H9 (cell line): Measurements from ENCODE around the gene DAP3. TPM values are rescaled to one million over a fixed set of nuclear protein-coding genes. Genes with fewer than 3 reads are reported as not detected.
"Not testable (repeated sequence)": the region's sequence is repeated elsewhere in the genome, so short reads cannot be mapped to it uniquely, and the experiment has no call there.

ENCODE experiments used
- DNase-seq: peaks from one replicate; pipeline ENCODE4 v3.0.0-alpha.2; 2017
- H2AFZ ChIP-seq: one replicate; pipeline ENCODE4 v1.6.1; 2013; ENCODE audit warnings: mild to moderate bottlenecking, low read length, control low read depth, moderate library complexity
- H2AK5ac ChIP-seq: 2 replicates; pipeline ENCODE4 v1.6.1; 2013; ENCODE audit warnings: low read length, control low read depth, mixed read lengths; ENCODE audit not compliant: insufficient read length
- H2BK120ac ChIP-seq: one replicate; pipeline ENCODE4 v1.6.1; 2013; ENCODE audit warnings: low read depth, mild to moderate bottlenecking, low read length, control low read depth, inconsistent platforms; ENCODE audit not compliant: poor library complexity, severe bottlenecking
- H2BK12ac ChIP-seq: 2 replicates; pipeline ENCODE4 v1.6.1; 2013; ENCODE audit warnings: low read length, control low read depth, mixed read lengths, low read depth; ENCODE audit not compliant: insufficient read length
- H2BK15ac ChIP-seq: 2 replicates; pipeline ENCODE4 v1.6.1; 2013; ENCODE audit warnings: low read depth, low read length, control low read depth
- H2BK20ac ChIP-seq: one replicate; pipeline ENCODE4 v1.6.1; 2013; ENCODE audit warnings: low read depth, mild to moderate bottlenecking, low read length, control low read depth, inconsistent platforms; ENCODE audit not compliant: poor library complexity, severe bottlenecking
- H2BK5ac ChIP-seq: 2 replicates; pipeline ENCODE4 v1.6.1; 2013; ENCODE audit warnings: low read length, control low read depth, mixed read lengths; ENCODE audit not compliant: insufficient read length
- H3K14ac ChIP-seq: 2 replicates; pipeline ENCODE4 v1.6.1; 2013; ENCODE audit warnings: low read length, control low read depth; ENCODE audit not compliant: insufficient read depth
- H3K18ac ChIP-seq: 2 replicates; pipeline ENCODE4 v1.6.1; 2013; ENCODE audit warnings: low read depth, mild to moderate bottlenecking, mixed read lengths, low read length, control low read depth; ENCODE audit not compliant: insufficient read length
- H3K23ac ChIP-seq: 2 replicates; pipeline ENCODE4 v1.6.1; 2013; ENCODE audit warnings: low read length, control low read depth, mixed read lengths, low read depth; ENCODE audit not compliant: insufficient read length
- H3K23me2 ChIP-seq: 2 replicates; pipeline ENCODE4 v1.6.1; 2013; ENCODE audit warnings: low read depth, mild to moderate bottlenecking, mixed read lengths, low read length, control low read depth; ENCODE audit not compliant: insufficient read length, poor library complexity, severe bottlenecking
- H3K27ac ChIP-seq: 2 replicates; pipeline ENCODE4 v1.5.1; 2013; ENCODE audit warnings: low read length, control low read depth, mixed read lengths, low read depth; ENCODE audit not compliant: insufficient read length
- H3K27me3 ChIP-seq: 2 replicates; pipeline ENCODE4 v1.6.1; 2013; ENCODE audit warnings: low read length, control low read depth, inconsistent platforms; ENCODE audit not compliant: insufficient read depth
- H3K4ac ChIP-seq: 2 replicates; pipeline ENCODE4 v1.6.1; 2013; ENCODE audit warnings: low read depth, mild to moderate bottlenecking, control low read depth, inconsistent platforms, low read length, moderate library complexity
- H3K4me1 ChIP-seq: 2 replicates; pipeline ENCODE4 v1.6.1; 2013; ENCODE audit warnings: low read length, control low read depth, inconsistent platforms; ENCODE audit not compliant: insufficient read depth
- H3K4me2 ChIP-seq: 2 replicates; pipeline ENCODE4 v1.6.1; 2013; ENCODE audit warnings: low read length, control low read depth, mixed read lengths; ENCODE audit not compliant: insufficient read length, insufficient read depth
- H3K56ac ChIP-seq: 2 replicates; pipeline ENCODE4 v1.6.1; 2013; ENCODE audit warnings: low read depth, mild to moderate bottlenecking, mixed read lengths, low read length, control low read depth; ENCODE audit not compliant: insufficient read length
- H3K79me1 ChIP-seq: 2 replicates; pipeline ENCODE4 v1.6.1; 2013; ENCODE audit warnings: low read depth, mild to moderate bottlenecking, moderate library complexity, low read length, control low read depth, inconsistent platforms; ENCODE audit not compliant: insufficient read depth, poor library complexity, severe bottlenecking
- H3K79me2 ChIP-seq: 2 replicates; pipeline ENCODE4 v1.6.1; 2013; ENCODE audit warnings: low read length, control low read depth, inconsistent platforms; ENCODE audit not compliant: insufficient read depth
- H3K9ac ChIP-seq: 2 replicates; pipeline ENCODE4 v1.6.1; 2013; ENCODE audit warnings: low read length, control low read depth, mixed read lengths; ENCODE audit not compliant: insufficient read length; ENCODE audit errors: extremely low read depth
- H3K9me3 ChIP-seq: one replicate; pipeline ENCODE4 v1.6.1; 2013; ENCODE audit warnings: low read depth, low read length, inconsistent platforms; ENCODE audit not compliant: control insufficient read depth
- H3T11ph ChIP-seq: one replicate; pipeline ENCODE4 v1.6.1; 2013; ENCODE audit warnings: mild to moderate bottlenecking, low read length, control low read depth, inconsistent platforms
- H4K20me1 ChIP-seq: one replicate; pipeline ENCODE4 v1.6.1; 2013; ENCODE audit not compliant: control insufficient read depth, insufficient read length, insufficient read depth
- H4K5ac ChIP-seq: 2 replicates; pipeline ENCODE4 v1.6.1; 2013; ENCODE audit warnings: low read depth, mild to moderate bottlenecking, mixed read lengths, low read length, control low read depth; ENCODE audit not compliant: insufficient read length
- H4K8ac ChIP-seq: replicated peaks from 2 replicates; pipeline ENCODE4 v1.6.1; 2013; ENCODE audit warnings: low read length, control low read depth, mixed read lengths, low read depth; ENCODE audit not compliant: insufficient read length
- H4K91ac ChIP-seq: 2 replicates; pipeline ENCODE4 v1.6.1; 2013; ENCODE audit warnings: low read depth, mild to moderate bottlenecking, moderate library complexity, mixed read lengths, low read length, control low read depth; ENCODE audit not compliant: insufficient read length
- H3K27ac Mint-ChIP-seq, 3 experiments: 2 replicates in 2 of 3; 3 replicates in 1 of 3; pipeline ENCODE4 v1.8.0; 2020 to 2021; ENCODE audit warnings: mixed read lengths in 3 of 3, mild to moderate bottlenecking in 1 of 3, moderate library complexity in 1 of 3
- H3K27me3 Mint-ChIP-seq: 2 replicates; pipeline ENCODE4 v1.8.0; 2021; ENCODE audit warnings: low read depth, mild to moderate bottlenecking, moderate library complexity, mixed read lengths
- H3K36me3 Mint-ChIP-seq, 3 experiments: 2 replicates in 2 of 3; 3 replicates in 1 of 3; pipeline ENCODE4 v1.8.0; 2020 to 2021; ENCODE audit warnings: low read depth in 3 of 3, mixed read lengths in 3 of 3; ENCODE audit not compliant: insufficient read depth in 1 of 3
- H3K4me1 Mint-ChIP-seq, 2 experiments: 2 replicates each; pipeline ENCODE4 v1.8.0; 2020; ENCODE audit warnings: mixed read lengths in 2 of 2
- H3K4me3 Mint-ChIP-seq, 2 experiments: 2 replicates in 1 of 2; 3 replicates in 1 of 2; pipeline ENCODE4 v1.8.0; 2020 to 2021; ENCODE audit warnings: mild to moderate bottlenecking in 2 of 2, mixed read lengths in 2 of 2, moderate library complexity in 1 of 2
- H3K9me3 Mint-ChIP-seq, 2 experiments: 2 replicates in 1 of 2; 3 replicates in 1 of 2; pipeline ENCODE4 v1.8.0; 2020; ENCODE audit warnings: mild to moderate bottlenecking in 2 of 2, mixed read lengths in 2 of 2, moderate library complexity in 1 of 2
- CTCF ChIP-seq: fragments of 200-600 bp; sonication (generic); conservative IDR thresholded peaks from 3 replicates; pipeline ENCODE4 v1.8.0; 2021; ENCODE audit warnings: antibody characterized with exemption, mild to moderate bottlenecking
- WGBS: extraction: QIAGEN DNeasy Blood & Tissue Kit; methylation state at CpG from one replicate; pipeline ENCODE4 v1.1.7; 2013; ENCODE audit warnings: missing lambda C conversion rate, low lambda C conversion rate, mixed read lengths; ENCODE audit not compliant: insufficient read length; ENCODE audit errors: extremely low coverage; 5-methylcytosine and 5-hydroxymethylcytosine counted together
- total RNA-seq: library from RNA; stranded (reverse); gene quantifications from 2 replicates; pipeline ENCODE4 v1.2.1, GENCODE V29; 2021

Gene DAP3
- total RNA-seq, 1 experiment from 2014 or later, result 114 TPM

- H3K27ac Mint-ChIP-seq, result peak overlapping the region in 1 of 3 experiments; percentile 39; a peak in 3 of 7 replicates
These were observed 8.2 kb downstream of the DAP3 start for GRCh38 chr1:155697046-155697445.

GRCh38 chr1:155697616-155698015, 8.7 kb downstream of the DAP3 start:
- H3K27me3 ChIP-seq, H4K91ac ChIP-seq, H2BK20ac ChIP-seq, H3K23ac ChIP-seq, H2AK5ac ChIP-seq, H3K4me2 ChIP-seq, H4K8ac ChIP-seq, H2BK5ac ChIP-seq, H3K14ac ChIP-seq, H3K27me3 Mint-ChIP-seq, H4K5ac ChIP-seq, DNase-seq, H2BK120ac ChIP-seq, H2AFZ ChIP-seq, H3K9me3 ChIP-seq, H3K4ac ChIP-seq, H2BK15ac ChIP-seq, H4K20me1 ChIP-seq, H3K27ac ChIP-seq, H3K4me3 Mint-ChIP-seq, H3K23me2 ChIP-seq, H2BK12ac ChIP-seq, H3T11ph ChIP-seq, H3K56ac ChIP-seq, H3K9ac ChIP-seq, H3K4me1 ChIP-seq, H3K18ac ChIP-seq: not testable (repeated sequence)
- no CpG with 5 or more reads among the region's 11 CpGs for WGBS
- Histone ChIP-seq H3K79me1 (peaks cover 11% of the 10 kb centered on the region), H3K79me2 (peaks cover 17% of the 10 kb centered on the region; the same call in 1 of the 2 replicates)
- Mint-ChIP-seq H3K27ac (peak overlapping the region in 1 of 3 experiments; percentile 39; a peak in 3 of 7 replicates), H3K9me3 (peaks cover 22 to 24% of the 10 kb centered on the region in 2 experiments), H3K36me3 (peaks cover 45 to 55% (median 51%) of the 10 kb centered on the region in 3 experiments), H3K4me1 (peaks cover 35 to 41% of the 10 kb centered on the region in 2 experiments)

More at GRCh38 chr1:155697046-155697445, 8.2 kb downstream of the DAP3 start:
- no peaks in the 10 kb centered on the region for H3K27me3 Mint-ChIP-seq
- H3K23me2 ChIP-seq, result no peaks in the 10 kb centered on the region
- no peak overlapping the region for H3K4me3 Mint-ChIP-seq
- no peak overlapping the region for H2BK12ac ChIP-seq
- peaks cover 6% of the 10 kb centered on the region for H3K79me1 ChIP-seq
- H4K5ac ChIP-seq, result no peak overlapping the region
- H4K8ac ChIP-seq, result no peak overlapping the region
- no peak overlapping the region for H3K27ac ChIP-seq
- no peak overlapping the region for H3K23ac ChIP-seq
- no peak overlapping the region for H3K4ac ChIP-seq
- H3K27me3 ChIP-seq, result no peaks in the 10 kb centered on the region
- no peak overlapping the region for H3K18ac ChIP-seq
- no peak overlapping the region for H2AK5ac ChIP-seq
- H3K79me2 ChIP-seq, result peaks cover 20% of the 10 kb centered on the region; the same call in 1 of the 2 replicates
- H2AFZ ChIP-seq, result no peak overlapping the region
- no peak for DNase-seq
- no peak overlapping the region for H3K56ac ChIP-seq
- no peak overlapping the region for H3K9ac ChIP-seq
- no peak overlapping the region for H2BK5ac ChIP-seq
- H2BK20ac ChIP-seq, result no peak overlapping the region
- H3T11ph ChIP-seq, result no peak overlapping the region
- peak overlapping the region; percentile 8 for H3K4me2 ChIP-seq
- WGBS, result no CpG with 5 or more reads among the region's 10 CpGs
- 0 out of 2 replicates have a peak, but pooled peaks cover 3% of the 10 kb centered on the region for H3K4me1 ChIP-seq
- no peak overlapping the region for H4K91ac ChIP-seq
- H4K20me1 ChIP-seq, result no peaks in the 10 kb centered on the region
- H3K9me3 ChIP-seq, result no peaks in the 10 kb centered on the region
- H3K14ac ChIP-seq, result no peak overlapping the region
- H2BK15ac ChIP-seq, result no peak overlapping the region; the same call in 1 of the 2 replicates
- peaks cover 35 to 41% of the 10 kb centered on the region in 2 experiments for H3K4me1 Mint-ChIP-seq
- no peak overlapping the region for H2BK120ac ChIP-seq
- peaks cover 22 to 29% of the 10 kb centered on the region in 2 experiments for H3K9me3 Mint-ChIP-seq
- H3K36me3 Mint-ChIP-seq, result peaks cover 51 to 56% (median 54%) of the 10 kb centered on the region in 3 experiments
- TF ChIP-seq CTCF, result no peak
